Activated T-cell treated with anti-CD3 and anti-CD28 coated beads for 48 hours (primary cell): Measurements from ENCODE around the gene SVOP.
"Not testable (repeated sequence)": the region's sequence is repeated elsewhere in the genome, so short reads cannot be mapped to it uniquely, and the experiment has no call there.

Source experiments
- DNase-seq: peaks from one replicate; pipeline ENCODE4 v3.0.0-alpha.2; 2020; ENCODE audit warnings: low read depth

The SVOP gene

GRCh38 chr12:109029411-109029810 is 8.5 kb upstream of the SVOP start:
- DNase-seq: no peak

DNA sequence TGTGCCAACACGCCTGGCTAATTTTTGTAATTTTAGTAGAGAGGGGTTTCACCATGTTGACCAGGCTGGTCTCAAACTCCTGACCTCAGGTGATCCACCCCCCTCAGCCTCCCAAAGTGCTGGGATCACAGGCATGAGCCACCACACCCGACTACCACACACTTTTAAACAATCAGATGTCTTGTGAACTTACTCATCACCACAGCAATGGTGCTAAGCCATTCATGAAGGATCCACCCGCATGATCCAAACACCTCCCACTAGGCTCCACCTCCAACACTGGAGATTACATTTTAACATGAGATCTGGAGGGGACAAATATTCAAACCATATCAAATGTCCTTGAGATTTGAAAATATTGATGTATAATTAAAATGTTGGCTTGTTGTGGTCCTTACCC is 7.8 kb upstream of the SVOP start:
- not testable (repeated sequence) for DNase-seq

GRCh38 chr12:109027767-109028166 is 6.9 kb upstream of the SVOP start:
- DNase-seq: no peak

DNA sequence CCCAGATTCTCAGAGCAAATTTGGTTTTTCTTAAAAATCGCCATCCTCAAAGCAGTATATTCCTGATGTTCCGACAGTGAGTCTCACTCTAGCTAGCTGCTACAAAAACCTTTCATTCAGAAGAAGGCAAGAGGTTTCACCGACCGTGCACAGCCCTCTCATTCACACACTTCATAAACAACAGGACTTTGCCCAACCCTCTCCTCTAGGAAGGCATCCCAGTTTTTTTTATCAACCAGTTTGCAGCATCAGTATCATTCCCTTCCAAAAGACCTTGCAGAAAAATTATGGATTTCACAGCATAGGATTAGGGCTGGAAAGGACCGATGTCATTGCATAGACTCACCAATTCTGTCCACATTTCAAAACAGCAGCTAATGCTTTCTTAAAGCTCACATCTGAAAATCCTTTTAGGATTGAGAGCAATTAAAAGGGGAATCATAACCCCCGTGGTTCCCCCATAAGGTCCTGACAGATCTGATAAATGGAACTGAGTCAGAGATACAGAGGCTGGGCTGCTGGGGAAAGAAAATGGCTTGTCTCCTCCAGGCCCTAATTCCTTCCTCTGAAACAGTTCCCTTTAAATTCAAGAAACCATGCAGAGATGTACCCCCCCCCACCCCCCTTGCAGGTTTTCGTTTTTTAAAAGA is 597 bp downstream of the SVOP start:
- DNase-seq: no peak

GRCh38 chr12:109018296-109018695 is 2.6 kb downstream of the SVOP start:
- no peak for DNase-seq

DNA sequence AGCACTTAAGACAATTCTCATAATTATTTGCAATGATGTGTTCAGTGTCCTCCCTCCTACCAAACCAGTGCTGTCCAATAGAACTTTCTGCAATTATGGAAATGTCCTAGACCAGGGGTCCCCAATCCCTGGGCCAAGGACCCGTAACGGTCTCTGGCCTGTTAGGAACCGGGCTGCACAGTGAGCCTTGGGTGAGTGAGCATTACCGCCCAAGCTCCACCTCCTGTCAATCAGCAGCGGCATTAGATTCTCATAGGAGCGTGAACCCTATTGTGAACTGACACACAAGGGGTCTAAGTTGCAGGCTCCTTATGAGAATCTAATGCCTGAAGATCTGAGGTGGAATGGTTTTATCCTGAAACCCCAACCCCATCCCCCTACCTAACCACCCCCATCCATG is 3.9 kb downstream of the SVOP start:
- DNase-seq: no peak

GRCh38 chr12:109016016-109016415 is 4.9 kb downstream of the SVOP start:
- no peak for DNase-seq

- no peak for DNase-seq
These were observed 5.7 kb downstream of the SVOP start for GRCh38 chr12:109014984-109015765.

GRCh38 chr12:109010259-109010658 is 10.6 kb downstream of the SVOP start:
- DNase-seq: no peak

DNA sequence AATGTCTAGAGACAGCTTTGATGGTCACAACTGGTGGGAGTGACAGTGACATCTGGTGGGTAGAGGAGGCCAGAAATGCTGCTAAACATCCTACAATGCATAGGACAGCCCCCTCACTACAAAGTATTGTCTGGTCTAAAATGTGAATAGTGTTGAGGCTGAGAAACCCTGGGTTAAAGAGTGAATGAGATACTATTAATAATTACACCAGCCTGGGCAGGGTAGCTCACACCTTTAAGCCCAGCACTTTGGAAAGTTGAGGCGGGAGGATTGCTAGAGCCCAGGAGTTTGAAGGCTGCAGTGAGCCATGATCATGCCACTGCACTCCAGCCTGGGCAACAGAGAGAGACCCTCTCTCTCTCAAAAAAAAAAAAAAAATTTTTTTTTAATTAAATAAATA is 11.1 kb downstream of the SVOP start:
- DNase-seq: no peak

DNA sequence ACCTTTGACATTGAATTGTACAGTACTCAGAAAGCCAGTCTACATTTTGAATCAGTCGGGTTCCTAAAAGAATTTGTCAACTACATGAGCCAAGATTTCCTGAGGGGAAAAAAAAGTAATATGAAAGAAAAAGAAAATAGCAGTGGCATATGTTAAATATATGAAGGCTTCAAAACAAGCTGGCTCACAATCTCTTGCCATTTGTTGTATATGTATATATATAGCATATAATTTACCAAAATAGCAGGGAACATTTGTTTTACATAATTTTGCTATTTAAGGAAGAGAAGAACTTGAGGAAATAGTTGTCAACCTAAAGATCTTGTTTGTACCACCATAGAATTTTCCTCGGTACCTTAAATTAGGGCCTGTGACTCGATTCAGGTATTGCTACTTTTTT is 16.9 kb downstream of the SVOP start:
- no peak for DNase-seq

DNA sequence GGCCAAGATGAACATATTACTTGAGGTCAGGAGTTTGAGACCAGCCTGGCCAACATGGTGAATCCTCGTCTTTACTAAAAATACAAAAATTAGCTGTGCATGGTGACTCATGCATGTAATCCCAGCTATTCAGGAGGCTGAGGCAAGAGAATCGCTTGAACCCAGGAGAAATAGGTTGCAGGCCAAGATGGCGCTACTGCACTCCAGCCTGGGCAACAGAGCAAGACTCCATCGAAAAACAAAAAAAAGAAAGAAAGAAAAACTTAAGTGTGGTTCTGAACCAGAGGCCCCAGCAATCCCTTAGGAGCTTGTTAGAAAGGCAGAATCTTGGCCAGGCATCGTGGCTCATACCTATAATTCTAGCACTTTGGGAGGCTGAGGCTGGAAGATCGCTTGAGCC is 24.5 kb downstream of the SVOP start:
- no peak for DNase-seq

GRCh38 chr12:108995370-108995992 is 25.4 kb downstream of the SVOP start:
- DNase-seq: no peak

DNA sequence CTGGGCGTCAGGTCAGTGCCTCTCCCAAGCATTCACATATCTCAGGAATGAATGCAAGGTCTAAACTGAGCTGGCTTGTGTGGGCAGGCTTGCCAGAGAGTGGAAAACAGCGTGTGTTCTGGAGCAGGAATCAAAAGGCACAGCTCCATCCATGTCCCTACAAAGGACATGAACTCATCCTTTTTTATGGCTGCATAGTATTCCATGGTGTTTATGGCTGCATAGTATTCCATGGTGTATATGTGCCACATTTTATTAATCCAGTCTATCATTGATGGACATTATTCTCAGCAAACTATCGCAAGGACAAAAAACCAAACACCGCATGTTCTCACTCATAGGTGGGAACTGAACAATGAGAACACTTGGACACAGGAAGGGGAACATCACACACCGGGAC is 30.8 kb downstream of the SVOP start:
- DNase-seq: not testable (repeated sequence)

DNA sequence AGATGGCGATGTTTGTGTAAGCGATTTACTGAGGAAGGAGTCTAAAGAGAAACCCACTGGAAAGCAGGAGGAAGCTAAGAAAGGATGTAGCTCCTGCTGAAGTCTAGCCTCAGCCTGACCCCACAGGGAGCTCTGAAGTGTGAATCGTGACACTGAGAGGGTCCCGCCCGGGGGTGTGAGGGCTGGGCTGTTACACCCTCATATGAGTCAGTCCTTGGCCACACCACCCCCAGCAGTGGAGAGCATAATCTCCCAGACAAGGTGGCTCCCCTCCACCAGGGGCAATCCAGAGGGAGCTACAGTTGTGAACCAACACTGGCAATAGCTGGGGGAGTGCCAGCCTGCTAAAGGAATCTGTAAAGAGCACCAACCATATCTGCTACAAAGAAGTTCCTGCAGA is 31.5 kb downstream of the SVOP start:
- no peak for DNase-seq

DNA sequence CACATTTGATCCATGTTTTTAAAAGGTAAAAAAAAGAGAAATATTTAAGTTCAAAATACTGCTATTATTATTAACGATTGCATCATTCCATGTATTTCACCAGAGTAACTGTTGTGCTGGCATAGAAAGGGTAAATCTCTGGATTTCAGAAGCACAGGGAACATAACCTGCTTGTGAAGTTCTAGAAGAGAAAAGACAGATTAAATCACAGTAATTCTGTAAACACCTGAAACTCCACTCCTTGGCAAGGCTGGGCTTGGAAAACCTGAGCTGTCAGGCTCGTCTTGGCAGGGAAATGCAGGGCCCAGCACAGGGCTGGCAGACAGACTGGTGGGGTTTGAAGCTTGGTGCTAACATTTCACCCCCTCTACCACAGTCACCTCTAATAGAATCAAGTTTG is 35.1 kb downstream of the SVOP start:
- DNase-seq: no peak

- DNase-seq: no peak
These were observed 37.6 kb downstream of the SVOP start for GRCh38 chr12:108983227-108983626.

DNA sequence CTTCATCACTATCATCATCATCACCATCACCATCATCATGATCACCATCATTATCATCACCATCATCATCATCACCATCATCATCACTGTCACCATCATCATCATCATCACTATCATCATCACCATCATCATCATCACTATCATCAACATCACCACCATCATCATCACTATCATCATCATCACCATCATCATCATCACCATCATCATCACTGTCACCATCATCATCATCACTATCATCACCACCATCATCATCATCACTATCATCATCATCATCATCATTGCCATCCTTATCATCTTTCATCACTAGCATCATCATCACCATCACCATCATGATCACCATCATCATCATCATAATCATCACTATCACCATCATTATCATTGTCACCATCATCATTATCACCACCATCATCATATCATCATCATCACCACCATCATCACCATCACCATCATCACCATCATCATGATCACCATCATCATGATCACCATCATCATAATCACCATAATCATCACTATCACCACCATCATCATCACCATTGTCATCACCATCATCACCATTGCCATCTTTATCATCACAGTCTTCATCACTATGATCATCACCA is 38.1 kb downstream of the SVOP start:
- no peak for DNase-seq

DNA sequence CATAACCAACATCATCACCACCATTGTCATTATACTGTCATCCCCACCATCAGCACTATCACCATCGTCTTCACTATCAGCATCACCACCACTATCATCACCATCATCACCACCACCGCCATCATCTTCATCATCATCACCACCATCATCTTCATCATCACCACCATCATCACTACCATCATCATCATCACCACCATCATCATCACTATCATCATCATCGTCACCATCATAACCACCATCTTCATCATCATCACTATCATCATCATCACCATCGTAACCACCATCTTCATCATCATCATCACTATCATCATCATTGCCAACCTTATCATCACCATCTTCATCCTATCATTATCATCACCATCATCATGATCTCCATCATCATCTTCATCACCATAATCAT is 39.0 kb downstream of the SVOP start:
- DNase-seq: no peak

- no peak for DNase-seq
These were observed 39.8 kb downstream of the SVOP start for GRCh38 chr12:108980831-108981618.

DNA sequence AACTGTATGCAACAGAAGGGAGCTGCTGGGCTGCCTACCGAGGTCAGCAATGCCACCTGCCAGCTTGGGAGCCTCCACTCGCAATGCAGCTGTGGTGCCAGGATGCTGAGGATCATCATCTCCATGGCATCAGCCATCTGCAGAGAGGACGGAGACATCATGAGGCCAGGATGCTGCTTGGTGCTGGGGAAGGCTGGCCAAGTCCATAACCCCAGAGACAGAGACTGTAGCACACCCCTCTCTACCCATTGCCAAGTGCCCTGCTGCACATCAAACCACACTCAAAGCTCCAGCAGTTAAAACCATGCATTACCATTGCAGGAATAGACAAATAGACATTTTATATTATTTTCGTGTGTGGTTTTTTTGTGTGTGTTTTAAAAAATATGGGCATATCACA is 43.5 kb downstream of the SVOP start:
- DNase-seq: no peak

DNA sequence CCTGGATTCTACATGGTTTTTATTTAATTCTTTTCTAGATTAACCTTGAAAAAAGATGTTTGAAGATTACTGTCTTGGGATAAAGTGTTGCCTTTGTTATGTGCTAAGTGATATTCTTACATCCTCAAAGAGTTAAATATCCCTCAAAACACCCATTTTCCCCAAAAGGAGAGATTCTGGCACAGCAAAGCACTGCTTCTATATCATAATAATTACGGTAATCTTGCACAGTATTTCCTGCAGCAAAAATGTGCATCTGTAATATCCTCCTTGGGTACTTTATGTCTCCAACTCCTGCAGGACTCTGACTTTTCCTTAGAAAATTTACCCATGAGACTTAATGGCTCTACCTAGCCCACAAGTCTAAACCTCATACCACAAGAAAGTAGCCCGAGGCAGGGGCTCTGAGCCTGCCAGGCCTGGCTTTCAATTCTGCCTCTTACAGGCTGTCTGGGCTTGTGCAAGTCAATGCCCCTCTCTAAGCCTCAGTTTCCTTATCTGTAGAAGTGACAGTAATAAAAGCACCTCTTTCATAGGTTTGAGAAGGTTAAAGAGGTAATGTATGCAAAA is 45.8 kb downstream of the SVOP start:
- no peak for DNase-seq
